HK-2 (cell line): ENCODE results near the gene HOXA2.

ENCODE experiments used
- DNase-seq: peaks from one replicate; pipeline ENCODE4 v3.0.0-alpha.2; 2018; ENCODE audit not compliant: unreplicated experiment

The HOXA2 gene

GRCh38 chr7:27078616-27079233 lies 23.8 kb downstream of the HOXA2 start:
- no peak for DNase-seq

DNA sequence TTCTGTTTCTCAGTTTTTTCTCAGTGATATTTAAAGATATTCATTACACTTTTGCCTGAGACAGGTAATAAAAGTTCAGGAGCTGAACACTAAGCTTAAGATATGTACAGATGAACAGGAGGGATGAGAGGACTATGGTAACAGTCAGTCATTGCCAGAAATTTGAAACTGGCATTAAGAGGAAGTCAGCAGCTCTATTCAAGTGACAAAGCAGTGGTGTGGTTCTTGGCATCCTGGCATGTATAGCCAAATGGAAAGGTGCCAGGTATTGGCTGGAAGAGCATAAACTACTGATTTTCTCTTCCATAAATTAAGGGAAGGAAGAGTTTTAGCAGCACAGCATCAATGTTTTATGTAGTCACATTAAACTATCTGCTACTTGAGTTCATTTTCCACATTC lies 29.4 kb downstream of the HOXA2 start:
- DNase-seq: no peak

DNA sequence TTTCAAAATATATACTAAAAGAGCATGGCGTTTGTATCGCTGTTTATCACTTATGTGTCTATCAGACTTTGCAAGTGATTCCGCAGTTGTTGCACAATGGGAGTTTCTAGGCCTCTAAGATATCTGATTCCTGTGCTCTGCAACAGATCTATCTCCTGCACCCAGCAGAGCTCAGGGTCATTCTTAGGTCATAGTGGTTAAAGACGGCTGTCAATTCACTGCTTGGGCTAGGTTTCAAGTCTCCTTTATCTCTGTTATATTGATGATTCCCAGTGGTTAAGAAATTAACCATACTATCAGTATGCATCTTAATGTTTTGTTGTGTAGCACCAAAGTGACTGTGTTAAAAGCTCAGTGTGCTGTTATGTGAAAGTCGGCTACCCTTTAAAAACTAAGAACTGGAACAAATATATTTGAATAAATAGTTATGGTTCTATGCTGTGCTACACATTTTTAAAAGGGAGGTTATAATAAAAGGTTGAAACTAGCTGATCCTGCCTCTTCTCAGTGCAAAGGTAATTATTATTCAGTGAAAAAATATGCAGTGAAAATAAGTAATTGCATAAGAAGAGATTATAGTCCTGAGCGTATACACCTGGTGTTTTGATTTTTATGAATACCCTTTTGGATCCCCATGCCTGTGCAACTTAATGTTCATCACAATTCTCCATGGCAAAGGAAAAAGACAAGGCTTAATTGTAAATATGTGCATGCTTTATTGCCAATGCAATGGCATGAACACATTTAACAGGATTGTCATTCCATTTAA lies 30.7 kb downstream of the HOXA2 start:
- no peak for DNase-seq

GRCh38 chr7:27068259-27068658 lies 34.2 kb downstream of the HOXA2 start:
- no peak for DNase-seq

- no peak for DNase-seq
Observed at GRCh38 chr7:27066148-27066547, 36.3 kb downstream of the HOXA2 start.

GRCh38 chr7:27065709-27066108 lies 36.8 kb downstream of the HOXA2 start:
- DNase-seq: no peak

- no peak for DNase-seq
Observed at GRCh38 chr7:27064661-27065060, 37.8 kb downstream of the HOXA2 start.

DNA sequence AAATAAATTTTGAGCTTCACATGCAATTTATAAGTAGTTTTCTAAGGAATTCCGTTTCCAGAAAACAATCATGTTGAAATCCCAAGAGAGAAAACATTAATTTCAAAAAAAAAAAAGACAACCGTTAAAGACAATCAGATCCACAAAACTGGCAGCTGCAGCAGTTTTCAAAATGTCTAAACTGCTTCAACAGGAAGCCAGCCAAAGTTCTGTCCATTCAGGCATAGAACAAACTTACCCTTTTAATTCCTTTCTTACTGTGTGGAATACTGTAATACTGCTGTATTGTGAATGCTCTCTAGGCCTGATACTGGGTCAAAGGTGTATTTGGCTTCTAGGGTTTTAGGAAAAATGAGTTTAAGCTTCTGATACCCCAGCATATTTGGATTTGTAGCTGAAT lies 38.3 kb downstream of the HOXA2 start:
- no peak for DNase-seq

DNA sequence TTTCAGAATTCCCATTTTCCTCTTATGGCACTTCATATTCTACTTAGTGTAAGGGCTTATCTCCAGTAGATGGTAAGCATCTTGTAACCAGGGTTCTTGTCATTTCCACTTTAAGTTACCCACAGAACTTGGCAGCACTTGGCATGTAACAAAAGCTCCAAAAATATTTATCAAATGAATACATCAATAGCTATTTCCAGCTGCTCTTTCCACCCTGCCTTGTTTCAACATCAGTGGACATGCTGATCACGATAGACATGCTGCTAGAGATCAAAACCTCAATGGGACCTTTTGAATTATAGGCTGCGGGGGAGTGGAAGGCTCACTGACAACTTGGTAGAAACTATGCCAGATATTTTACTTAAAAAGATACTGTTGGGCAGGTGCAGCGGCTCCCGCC lies 39.5 kb downstream of the HOXA2 start:
- no peak for DNase-seq

DNA sequence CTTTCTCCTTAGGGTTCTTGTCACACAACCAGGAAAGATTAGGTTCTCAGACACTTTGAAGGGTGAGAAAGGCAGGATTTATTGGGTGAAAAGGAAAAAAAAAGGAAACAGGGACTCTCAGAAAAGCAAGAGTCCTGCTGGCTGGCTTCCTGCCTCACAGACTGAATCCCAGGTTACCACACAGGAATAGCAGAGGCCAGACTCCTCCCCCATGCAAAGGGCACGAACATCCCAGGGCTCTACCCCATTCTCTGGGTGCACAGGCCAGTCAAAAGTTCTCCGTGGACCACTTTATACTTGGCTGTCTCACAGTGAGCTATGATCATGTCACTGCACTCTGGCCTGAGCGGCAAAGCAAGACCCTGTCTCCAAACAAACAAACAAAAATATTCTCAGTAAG lies 49.3 kb downstream of the HOXA2 start:
- peak; percentile 10 for DNase-seq

DNA sequence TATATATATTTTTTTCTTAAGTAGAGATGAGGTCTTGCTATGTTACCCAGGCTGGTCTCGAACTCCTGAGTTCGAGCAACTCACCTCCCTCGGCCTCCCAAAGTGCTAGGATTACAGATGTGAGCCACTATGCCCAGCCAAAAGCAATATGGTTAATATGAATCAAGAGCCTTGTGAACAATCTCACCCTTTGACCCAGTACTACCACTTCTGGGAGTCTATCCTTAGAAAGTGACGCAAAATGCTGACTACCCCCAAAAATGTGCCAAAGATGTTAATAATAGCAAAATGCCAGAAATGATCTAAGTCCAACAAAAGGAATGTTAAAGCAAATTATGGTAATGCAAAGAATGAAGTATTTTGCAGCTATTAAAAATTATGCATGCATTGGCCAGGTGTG lies 51.0 kb downstream of the HOXA2 start:
- no peak for DNase-seq
